GM18858 (cell line): ENCODE data around the gene RNGTT.
A peak's percentile ranks its signal among the peaks of the same experiment; 100 is the strongest.

Experiments
- ATAC-seq: cut with Tn5 transposase; IDR thresholded peaks from one replicate; pipeline ENCODE4 v1.9.1; 2021; ENCODE audit not compliant: unreplicated experiment

Gene RNGTT

DNA sequence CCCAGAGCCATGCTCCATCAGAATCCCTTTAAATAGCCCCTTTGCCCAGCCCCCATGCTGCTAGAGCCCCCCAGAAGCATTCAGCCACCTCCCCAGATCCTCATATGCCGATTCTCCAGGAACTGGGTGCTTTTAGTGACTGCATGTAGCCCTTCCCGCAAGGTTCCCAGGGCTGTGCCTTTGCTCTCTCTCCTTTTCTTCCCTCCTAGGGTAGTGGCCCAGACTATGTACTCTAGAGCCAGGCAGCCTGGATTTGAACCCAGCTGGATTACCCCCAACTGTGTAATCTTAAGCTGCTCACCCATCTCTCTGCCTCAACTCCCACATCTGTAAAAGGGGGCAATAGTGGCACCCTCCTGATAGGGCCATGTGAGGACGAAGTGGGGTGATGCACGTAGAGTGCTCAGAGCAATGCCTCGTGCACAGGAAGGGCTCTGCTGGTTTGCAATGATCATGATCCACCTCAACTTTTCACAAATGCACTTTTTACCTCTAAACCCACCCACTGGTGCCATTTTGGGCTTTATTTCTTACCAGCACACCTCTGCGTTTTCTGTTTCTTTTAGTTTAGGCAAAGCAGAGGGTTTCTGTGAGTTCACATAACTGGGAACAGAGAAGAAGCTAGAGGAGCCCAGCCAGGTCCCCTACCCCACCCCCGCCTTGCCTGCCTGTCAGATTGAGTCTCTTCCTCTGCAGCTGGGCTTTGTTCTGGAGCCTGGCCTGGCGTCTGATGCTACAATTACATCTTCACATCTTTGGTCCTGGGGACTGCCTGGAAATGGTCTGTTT is 396.5 kb downstream of the RNGTT start:
- peak; percentile 44 for ATAC-seq

- ATAC-seq, result no peak
Observed at GRCh38 chr6:88565836-88566235, 397.6 kb downstream of the RNGTT start.

DNA sequence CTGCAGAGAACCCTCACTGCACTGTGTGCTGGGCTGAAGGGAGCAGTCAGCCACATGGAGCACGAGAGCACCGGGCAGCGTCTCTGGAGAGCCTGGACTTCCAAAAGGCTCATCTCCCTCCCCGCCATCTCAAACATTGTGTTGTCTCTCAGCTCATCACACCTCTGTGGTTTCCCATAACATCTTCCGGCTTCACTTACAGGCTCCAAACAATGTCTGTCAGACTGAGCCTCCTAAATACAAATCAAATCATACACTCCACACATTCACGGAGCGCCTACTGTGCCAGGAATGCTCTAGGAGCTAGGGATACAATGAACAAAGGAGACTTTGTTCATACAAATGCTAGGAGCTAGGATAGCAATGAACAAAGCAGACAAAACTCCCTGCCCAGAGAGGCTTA is 398.0 kb downstream of the RNGTT start:
- ATAC-seq, result no peak

DNA sequence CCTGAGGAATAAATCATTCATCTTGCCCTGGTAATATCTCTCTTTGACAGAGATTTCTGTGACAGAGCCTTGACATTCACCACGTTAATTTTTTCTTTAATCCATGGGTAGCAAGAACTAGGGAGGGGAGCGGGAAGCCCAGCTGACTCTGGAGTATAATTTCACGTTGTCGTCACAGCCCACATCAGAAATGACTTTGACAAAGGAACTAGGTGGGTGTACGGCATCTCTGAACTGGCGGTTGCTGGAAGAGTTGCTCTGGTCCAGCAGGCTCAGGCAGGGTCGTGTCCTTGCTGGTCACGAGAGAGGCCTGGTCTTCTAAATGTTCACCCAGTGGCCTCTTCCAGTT is 400.2 kb downstream of the RNGTT start:
- ATAC-seq, result no peak

DNA sequence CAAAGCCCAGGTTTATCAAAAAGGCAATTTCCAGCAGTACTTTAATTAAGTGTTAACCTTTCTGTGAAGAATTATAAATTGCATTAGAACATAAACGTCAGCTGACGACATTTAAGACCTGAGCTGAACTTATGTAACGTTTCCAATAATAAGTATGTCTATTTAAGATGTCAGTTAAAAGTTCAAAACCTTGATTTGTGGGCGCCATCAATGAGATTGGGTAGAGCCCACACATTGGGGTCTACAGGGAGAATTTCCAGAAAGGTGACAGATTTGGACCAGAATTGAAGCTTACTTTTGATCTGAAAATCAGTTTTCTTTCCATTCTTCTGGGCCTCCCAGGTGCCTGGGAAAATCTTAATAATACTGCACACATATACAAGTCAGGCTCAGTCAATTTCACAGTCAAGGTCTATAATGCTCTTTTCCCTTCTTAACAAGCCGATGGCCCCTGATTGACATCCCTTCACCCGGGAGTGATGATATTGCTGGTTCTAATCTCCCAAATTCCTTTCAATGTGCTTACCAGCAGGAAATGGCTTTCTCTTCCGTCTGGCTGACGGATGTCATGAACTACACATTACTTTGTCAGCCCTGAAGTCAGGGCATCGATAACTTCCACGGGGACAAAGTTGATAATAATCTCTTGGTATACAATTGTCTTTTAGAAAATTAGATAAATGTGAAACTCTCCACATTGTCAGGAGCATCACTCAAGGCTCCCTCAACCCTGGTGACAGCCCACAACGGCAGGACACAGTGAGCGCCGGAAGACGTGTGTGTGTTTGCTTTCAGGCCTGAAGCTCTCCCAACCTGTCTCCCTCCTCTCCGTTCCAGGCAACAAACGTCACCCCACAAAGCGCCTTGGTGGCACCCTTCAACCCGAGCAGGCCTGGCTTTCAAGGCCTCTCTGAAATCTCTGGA is 400.8 kb downstream of the RNGTT start:
- ATAC-seq, result no peak

GRCh38 chr6:88561954-88562315 is 401.5 kb downstream of the RNGTT start:
- no peak for ATAC-seq

GRCh38 chr6:88561034-88561953 is 402.1 kb downstream of the RNGTT start:
- ATAC-seq, result peak; percentile 50
